MV-4-11 (cell line): Measurements from ENCODE around the gene ZP3.
"Not testable (repeated sequence)": the region's sequence is repeated elsewhere in the genome, so short reads cannot be mapped to it uniquely, and the experiment has no call there.

Experiments used
- DNase-seq: peaks from one replicate; lab custom pipeline; 2025; lab: John Stamatoyannopoulos, UW

ZP3 gene

DNA sequence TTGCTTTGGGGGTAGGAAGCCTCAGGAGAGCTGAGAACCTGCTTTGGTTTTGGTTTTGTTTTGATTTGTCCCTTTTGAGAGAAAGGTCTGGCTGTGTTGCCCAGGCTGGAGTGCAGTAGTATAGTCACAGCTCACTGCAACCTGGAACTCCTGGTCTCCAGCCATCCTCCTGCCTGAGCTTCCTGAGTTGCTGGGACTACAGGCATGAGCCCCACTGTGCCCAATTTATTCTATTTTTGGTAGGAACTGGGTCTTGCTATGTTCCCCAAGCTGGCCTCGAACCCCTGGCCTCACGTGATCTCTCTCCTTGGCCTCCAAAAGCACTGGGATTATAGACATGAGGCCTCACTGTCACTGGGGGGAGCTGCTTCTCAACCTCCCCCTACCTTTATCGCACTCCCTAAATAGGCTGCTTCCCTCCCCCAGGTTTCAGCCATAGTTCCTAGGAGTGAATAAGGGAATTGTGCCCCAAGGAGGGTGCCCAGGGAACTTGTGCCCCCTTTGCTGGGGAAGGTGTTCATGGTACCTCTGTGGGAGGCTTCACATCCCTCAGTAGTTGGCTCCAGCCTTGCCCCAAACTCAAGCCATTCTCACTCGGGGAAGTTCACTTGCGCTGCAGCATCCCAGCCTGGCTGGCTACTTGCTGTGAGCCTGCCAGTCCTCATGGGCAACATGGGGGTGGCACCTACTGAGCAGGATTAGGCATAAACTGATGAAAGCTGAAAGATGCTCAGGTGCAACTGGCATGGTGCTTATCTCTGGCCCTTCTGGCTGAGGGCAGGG is 18.1 kb downstream of the ZP3 start:
- not testable (repeated sequence) for DNase-seq

- DNase-seq: not testable (repeated sequence)
These were observed 19.1 kb downstream of the ZP3 start for GRCh38 chr7:76443846-76444245.

- peak; percentile 95 for DNase-seq
These were observed 20.8 kb downstream of the ZP3 start for GRCh38 chr7:76445577-76446008.

DNA sequence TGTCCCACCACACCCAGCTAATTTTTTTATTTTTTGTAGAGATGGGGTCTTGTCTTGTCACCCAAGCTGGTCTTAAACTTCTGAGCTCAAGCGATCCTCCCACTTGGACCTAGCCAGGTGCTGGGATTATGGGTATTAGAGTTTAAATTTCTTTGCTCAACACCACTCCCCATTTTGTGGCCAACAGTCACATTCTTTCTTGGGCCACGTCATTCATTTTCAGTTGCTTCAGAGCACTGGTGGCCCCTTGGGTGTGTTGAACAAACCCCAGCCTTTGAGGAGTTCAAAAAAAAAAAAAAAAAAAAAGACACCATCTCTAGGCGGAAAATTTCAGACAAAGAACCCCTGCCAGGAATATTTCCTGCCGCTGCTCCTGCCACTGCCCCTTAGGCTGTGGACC is 32.3 kb downstream of the ZP3 start:
- DNase-seq: not testable (repeated sequence)

DNA sequence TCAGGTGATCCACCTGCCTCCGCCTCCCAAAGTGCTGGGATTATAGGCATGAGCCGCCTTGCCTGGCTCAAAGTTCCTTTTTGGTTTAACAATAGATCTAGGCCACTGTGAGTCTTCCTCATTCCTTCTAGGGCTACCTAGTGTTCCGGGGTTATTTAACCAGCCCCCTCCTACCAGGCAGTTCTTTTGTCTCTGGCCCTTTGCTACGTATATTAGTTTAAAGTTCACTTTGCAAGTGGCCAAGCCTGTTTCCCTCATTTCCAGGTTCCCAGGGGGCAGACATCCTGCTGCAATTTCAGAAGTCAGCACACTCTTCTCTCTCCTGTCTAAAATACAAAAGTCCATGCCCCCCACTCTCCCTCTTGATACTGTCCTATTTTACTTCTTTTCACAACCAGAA is 33.8 kb downstream of the ZP3 start:
- not testable (repeated sequence) for DNase-seq

DNA sequence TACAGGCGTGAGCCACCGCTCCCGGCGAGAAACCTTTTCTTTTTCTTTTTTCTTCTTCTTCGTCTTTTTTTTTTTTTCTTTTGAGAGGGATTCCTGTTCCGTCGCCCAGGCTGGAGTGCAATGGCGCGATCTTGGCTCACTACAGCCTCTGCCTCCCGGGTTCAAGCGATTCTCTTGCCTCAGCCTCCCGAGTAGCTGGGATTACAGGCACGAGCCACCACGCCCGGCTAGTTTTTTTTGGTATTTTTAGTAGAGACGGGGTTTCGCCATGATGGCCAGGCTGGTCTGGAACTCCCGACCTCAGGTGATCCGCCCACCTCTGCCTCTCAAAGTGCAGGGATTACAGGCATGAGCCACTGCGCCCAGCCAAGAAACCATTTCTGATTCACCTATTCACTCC is 36.0 kb downstream of the ZP3 start:
- not testable (repeated sequence) for DNase-seq

GRCh38 chr7:76461464-76462101 is 36.8 kb downstream of the ZP3 start, which contains the start of gene DTX2:
Gene DTX2 (plus strand): TSS chr7:76461709. CDS start chr7:76480510, 18,801 bp downstream.
- DNase-seq: not testable (repeated sequence)

GRCh38 chr7:76462271-76462882 is 37.6 kb downstream of the ZP3 start:
- not testable (repeated sequence) for DNase-seq

DNA sequence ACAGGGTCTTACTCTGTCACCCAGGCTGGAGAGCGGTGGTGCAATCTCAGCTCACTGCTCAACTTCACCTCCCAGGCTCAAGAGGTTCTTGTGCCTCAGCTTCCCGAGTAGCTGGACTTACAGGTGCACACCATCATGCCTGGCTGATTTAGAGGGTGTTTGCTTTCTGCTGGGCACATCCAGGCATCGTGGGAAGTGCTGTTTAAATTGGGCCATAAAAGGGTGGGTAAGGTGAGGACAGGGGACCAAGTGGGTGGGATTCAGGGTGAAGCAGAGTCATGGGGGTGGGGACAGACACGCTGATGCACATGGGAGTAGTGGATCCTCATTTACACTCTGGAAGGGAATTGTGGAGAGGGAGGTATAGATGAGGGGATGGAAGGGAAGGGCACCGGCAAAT is 40.2 kb downstream of the ZP3 start:
- not testable (repeated sequence) for DNase-seq

- not testable (repeated sequence) for DNase-seq
These were observed 41.2 kb downstream of the ZP3 start for GRCh38 chr7:76465950-76466349.

GRCh38 chr7:76467743-76468404 is 43.1 kb downstream of the ZP3 start:
- DNase-seq: not testable (repeated sequence)

- peak; percentile 7 for DNase-seq
These were observed 46.9 kb downstream of the ZP3 start for GRCh38 chr7:76471556-76472221.

- not testable (repeated sequence) for DNase-seq
These were observed 48.3 kb downstream of the ZP3 start for GRCh38 chr7:76473097-76473496.

- DNase-seq: not testable (repeated sequence)
These were observed 51.5 kb downstream of the ZP3 start for GRCh38 chr7:76476280-76476679.

DNA sequence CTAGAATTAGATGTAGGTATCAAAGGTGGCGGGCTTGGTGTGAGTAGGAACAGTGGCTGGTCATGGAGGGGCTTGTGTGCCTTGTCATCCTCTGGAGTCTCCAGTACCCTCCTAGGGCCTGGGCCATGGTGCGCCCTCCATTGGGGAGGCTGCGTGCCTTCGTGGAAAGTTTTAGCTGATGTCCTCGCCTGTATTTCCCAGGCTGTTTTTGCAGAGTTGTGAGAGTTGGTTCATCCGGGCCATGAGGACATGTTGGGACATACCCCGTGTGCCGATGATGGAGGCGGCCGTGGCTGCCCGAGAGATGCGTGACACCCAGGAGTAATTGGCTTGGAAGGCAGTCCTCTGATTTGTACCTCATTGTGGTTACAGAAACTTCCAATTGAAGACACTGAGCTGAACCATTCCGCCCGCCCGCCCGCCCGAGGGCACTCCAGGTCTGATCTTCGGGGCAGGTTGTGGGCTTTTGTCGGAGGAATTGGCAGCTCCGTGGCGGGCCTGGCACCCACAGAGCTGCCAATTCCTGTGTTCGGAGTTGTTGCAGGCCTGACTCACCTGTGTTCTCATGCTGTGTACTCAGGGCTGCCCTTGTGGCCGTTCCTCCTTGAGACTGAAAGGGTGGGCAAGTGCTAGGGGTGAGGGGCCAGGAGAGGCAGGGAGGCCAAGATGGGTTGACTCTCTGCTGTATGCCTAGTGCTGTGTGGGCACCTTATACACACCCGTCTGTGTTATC is 52.2 kb downstream of the ZP3 start:
- not testable (repeated sequence) for DNase-seq

DNA sequence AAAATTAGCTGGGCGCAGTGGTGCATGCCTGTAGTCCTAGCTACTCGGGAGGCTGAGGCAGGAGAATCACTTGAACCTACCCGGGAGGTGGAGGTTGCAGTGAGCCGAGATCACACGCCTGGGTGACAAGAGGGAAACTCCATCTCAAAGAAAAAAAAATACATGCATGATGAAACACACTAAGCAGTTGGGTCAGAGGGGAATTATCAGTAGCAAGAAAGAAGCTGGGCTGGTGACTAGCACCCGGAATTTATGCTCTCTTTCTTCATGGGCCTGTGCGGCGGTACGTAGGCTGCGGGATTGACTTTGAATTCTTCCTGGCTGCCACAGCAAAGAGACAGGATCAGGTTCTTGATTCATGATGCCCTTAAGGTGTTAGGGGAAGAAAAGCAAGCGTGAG is 54.9 kb downstream of the ZP3 start:
- peak; percentile 10 for DNase-seq

GRCh38 chr7:76480403-76481253 is 55.9 kb downstream of the ZP3 start:
- DNase-seq: not testable (repeated sequence)

- not testable (repeated sequence) for DNase-seq
These were observed 57.9 kb downstream of the ZP3 start for GRCh38 chr7:76482660-76483059.

DNA sequence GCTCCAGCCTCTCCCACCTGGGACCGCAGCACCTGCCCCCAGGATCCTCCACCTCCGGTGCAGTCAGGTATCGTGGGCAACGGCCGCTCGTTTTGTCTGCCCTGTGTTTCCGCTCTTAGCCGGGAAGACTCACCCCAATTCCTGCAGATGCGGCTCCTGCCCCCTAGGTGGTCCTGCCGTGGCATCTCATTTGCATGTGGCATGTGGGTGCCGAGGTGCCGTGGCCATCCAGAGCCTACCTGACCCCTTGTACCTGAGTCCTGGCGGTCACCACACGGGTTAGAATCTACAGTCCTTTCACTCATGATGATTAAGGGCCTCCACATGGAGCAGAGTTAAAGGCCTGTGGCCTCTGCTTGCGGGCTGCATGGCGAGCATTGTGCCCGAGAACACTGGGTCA is 58.3 kb downstream of the ZP3 start:
- DNase-seq: not testable (repeated sequence)

DNA sequence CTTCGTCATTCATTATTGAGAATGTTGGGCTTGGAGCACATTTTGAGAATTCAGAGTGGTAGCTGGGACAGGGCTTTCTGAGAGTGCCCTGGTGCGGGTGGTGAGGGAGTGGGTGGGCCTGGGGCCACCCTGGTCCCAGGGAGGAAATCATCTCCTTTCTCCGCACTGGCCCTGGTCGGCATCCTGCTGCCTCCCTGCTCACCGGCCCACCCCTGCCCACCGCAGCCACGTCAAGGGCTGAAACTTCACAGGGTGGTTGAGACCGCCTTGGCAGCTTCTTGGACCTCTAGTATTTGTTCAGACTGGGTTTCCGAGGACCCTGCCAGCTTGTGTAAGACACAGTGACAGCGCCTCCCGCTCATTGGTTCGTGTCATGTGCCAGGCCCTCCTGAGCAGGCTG is 59.7 kb downstream of the ZP3 start:
- not testable (repeated sequence) for DNase-seq
